Duodenal mucosa (tissue), 2 donors: ENCODE data around the gene SIGMAR1.

Source experiments
- H3K27ac ChIP-seq: one replicate; pipeline ENCODE4 v1.7.0; 2013; ENCODE audit warnings: low read depth, low read length
- H3K27me3 ChIP-seq, 2 donors: one replicate each; pipeline ENCODE4 v1.7.0; 2013; ENCODE audit warnings: low read length in 2 of 2, control low read depth in 1 of 2; ENCODE audit not compliant: insufficient read depth in 2 of 2, control insufficient read depth in 1 of 2
- H3K36me3 ChIP-seq, 2 donors: one replicate each; pipeline ENCODE4 v1.7.0; 2013; ENCODE audit warnings: low read length in 2 of 2, control low read depth in 1 of 2; ENCODE audit not compliant: insufficient read depth in 2 of 2, control insufficient read depth in 1 of 2
- H3K4me1 ChIP-seq, 2 donors: one replicate each; pipeline ENCODE4 v1.7.0; 2013; ENCODE audit warnings: low read length in 2 of 2, control low read depth in 1 of 2; ENCODE audit not compliant: insufficient read depth in 2 of 2, control insufficient read depth in 1 of 2
- H3K4me3 ChIP-seq, 2 donors: one replicate each; pipeline ENCODE4 v1.7.0; 2013; ENCODE audit warnings: low read length in 2 of 2, low read depth in 1 of 2
- H3K9ac ChIP-seq, 2 donors: one replicate each; pipeline ENCODE4 v1.7.0; 2013; ENCODE audit warnings: low read length in 2 of 2, low read depth in 1 of 2
- H3K9me3 ChIP-seq, 2 donors: one replicate each; pipeline ENCODE4 v1.7.0; 2013; ENCODE audit warnings: low read length in 2 of 2, control low read depth in 1 of 2; ENCODE audit not compliant: control insufficient read depth in 1 of 2

Gene SIGMAR1

GRCh38 chr9:34591248-34591916 lies 46.2 kb downstream of the SIGMAR1 start:
- Histone ChIP-seq H3K4me3 (peak overlapping the region; percentile 50 to 66), H3K9ac (peak overlapping the region in 1 of 2 donors; percentile 32), H3K9me3 (no peaks in the 10 kb centered on the region), H3K27ac (no peak overlapping the region), H3K27me3 (peaks cover 49 to 55% of the 10 kb centered on the region in 2 donors), H3K4me1 (peaks cover 26 to 37% of the 10 kb centered on the region in 2 donors), H3K36me3 (no peaks in the 10 kb centered on the region)

- peaks cover 56 to 63% of the 10 kb centered on the region in 2 donors for H3K27me3 ChIP-seq
- no peaks in the 10 kb centered on the region for H3K36me3 ChIP-seq
- H3K4me1 ChIP-seq, result peaks cover 26 to 37% of the 10 kb centered on the region in 2 donors
- H3K9ac ChIP-seq, result peak overlapping the region in 1 of 2 donors; percentile 32
- H3K27ac ChIP-seq, result no peak overlapping the region
- peak overlapping the region; percentile 50 to 66 for H3K4me3 ChIP-seq
- no peaks in the 10 kb centered on the region for H3K9me3 ChIP-seq
Measured at GRCh38 chr9:34590381-34591247, 47.0 kb downstream of the SIGMAR1 start.

- Histone ChIP-seq H3K27me3 (peaks cover 65 to 71% of the 10 kb centered on the region in 2 donors), H3K4me1 (peaks cover 26 to 37% of the 10 kb centered on the region in 2 donors), H3K27ac (no peak within 1 kb of the TSS), H3K9me3 (no peaks in the 10 kb centered on the region), H3K4me3 (peak within 1 kb of the TSS; percentile 50 to 66), H3K36me3 (no peaks in the 10 kb centered on the region), H3K9ac (no peak within 1 kb of the TSS)
Measured at GRCh38 chr9:34589636-34590380, 47.8 kb downstream of the SIGMAR1 start, which contains the start of gene CNTFR. Gene CNTFR (minus strand): TSS chr9:34589724. CDS start chr9:34568981, 20,743 bp downstream.

GRCh38 chr9:34588671-34589635 lies 48.6 kb downstream of the SIGMAR1 start:
- Histone ChIP-seq H3K4me1 (peaks cover 26 to 37% of the 10 kb centered on the region in 2 donors), H3K9ac (no peak overlapping the region), H3K27me3 (peaks cover 70 to 78% of the 10 kb centered on the region in 2 donors), H3K4me3 (peak overlapping the region; percentile 27 to 40), H3K36me3 (no peaks in the 10 kb centered on the region), H3K9me3 (no peaks in the 10 kb centered on the region), H3K27ac (no peak overlapping the region)

- H3K36me3 ChIP-seq, result no peaks in the 10 kb centered on the region
- H3K27me3 ChIP-seq, result peaks cover 58 to 77% of the 10 kb centered on the region in 2 donors
Measured at GRCh38 chr9:34587271-34587670, 50.3 kb downstream of the SIGMAR1 start.

GRCh38 chr9:34585946-34586669 lies 51.5 kb downstream of the SIGMAR1 start:
- no peak overlapping the region for H3K4me3 ChIP-seq
- H3K36me3 ChIP-seq, result no peaks in the 10 kb centered on the region
- H3K4me1 ChIP-seq, result peaks cover 19 to 28% of the 10 kb centered on the region in 2 donors
- no peak overlapping the region for H3K9ac ChIP-seq
- H3K9me3 ChIP-seq, result no peaks in the 10 kb centered on the region
- no peak overlapping the region for H3K27ac ChIP-seq
- H3K27me3 ChIP-seq, result peaks cover 57 to 80% of the 10 kb centered on the region in 2 donors

More at GRCh38 chr9:34587271-34587670, 50.3 kb downstream of the SIGMAR1 start:
- Histone ChIP-seq H3K9ac (no peak overlapping the region), H3K27ac (no peak overlapping the region), H3K4me1 (peaks cover 24 to 33% of the 10 kb centered on the region in 2 donors), H3K9me3 (no peaks in the 10 kb centered on the region), H3K4me3 (no peak overlapping the region)

- Histone ChIP-seq H3K4me1 (peaks cover 10 to 19% of the 10 kb centered on the region in 2 donors), H3K27ac (no peak overlapping the region), H3K9ac (no peak overlapping the region), H3K4me3 (no peak overlapping the region), H3K9me3 (no peaks in the 10 kb centered on the region), H3K27me3 (peaks cover 58 to 87% of the 10 kb centered on the region in 2 donors), H3K36me3 (no peaks in the 10 kb centered on the region)
Measured at GRCh38 chr9:34584970-34585369, 52.6 kb downstream of the SIGMAR1 start.
